Inflammatory macrophage treated with lipopolysaccharide for 4 hours (primary cell): Measurements from ENCODE around the gene TCEANC.

Experiments used
- DNase-seq: peaks from one replicate; pipeline ENCODE4 v3.0.0-alpha.2; 2020

The TCEANC gene

DNA sequence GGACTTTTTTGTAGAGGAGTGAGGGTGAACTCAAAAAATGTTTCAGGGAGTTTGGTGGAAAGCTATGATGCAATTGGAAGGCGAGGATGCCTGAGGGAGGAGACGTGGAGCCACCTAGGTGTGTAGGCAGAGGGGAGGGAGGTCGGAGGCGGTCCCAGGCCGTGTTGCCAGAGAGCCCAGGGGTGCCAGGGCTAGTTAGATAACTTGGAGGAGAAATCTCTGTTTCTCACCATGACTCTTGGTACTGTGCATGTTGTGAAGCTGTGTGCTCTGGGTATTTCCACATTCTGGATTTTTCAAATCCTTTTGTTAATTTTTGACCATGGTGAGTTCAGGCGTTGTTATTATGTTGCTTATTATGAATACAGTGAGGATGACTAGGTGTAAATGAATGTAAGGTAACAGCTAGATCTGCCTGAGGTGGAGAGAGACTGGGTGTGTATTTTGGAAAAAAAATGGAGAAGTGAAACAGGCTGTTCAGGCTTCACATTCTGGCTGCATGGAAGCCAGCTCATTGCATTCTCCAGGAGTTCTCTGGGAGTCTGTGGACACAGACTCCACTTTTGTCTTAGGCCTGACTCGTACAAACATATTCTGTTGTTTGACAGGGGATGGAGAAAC, 40.5 kb downstream of the TCEANC start:
- peak; percentile 23 for DNase-seq

DNA sequence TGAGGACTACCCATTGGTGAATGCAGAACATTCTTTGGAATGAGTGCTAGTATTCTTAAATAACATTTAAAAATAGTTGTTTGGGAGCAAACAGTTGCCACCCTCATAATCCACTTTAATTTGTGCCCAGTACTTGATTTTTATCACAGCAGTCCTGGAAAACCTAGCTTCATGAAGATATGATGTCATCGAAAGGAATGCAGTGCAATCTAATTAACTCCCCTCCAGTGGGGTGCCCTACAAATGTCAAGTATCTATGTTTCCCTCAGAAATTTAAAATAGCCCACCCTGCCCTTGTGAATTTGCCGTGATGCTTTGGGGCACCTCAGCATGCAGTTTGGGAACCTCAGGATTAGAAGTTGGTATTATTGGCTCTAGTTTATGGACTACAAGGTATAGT, 41.4 kb downstream of the TCEANC start:
- no peak for DNase-seq

DNA sequence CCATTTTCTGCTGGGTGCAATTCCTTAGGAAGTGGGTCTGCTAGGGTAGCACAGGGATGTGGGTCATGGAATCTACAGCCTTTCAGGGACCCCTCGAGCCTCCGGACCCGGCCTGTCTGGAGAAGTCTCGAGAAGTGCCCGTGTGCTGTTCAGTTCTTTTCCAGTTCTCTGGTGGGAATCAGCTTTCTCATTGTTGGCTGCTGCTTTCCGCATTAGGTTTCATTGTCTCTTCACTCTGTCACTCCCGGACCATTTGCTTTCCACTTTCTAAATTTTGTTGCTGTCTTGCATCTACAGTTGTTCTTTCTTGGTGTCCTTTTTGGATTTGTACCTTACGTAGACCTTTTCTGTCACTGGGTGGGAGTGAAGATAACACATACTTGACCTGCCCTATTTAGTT, 42.0 kb downstream of the TCEANC start:
- DNase-seq, result no peak

DNA sequence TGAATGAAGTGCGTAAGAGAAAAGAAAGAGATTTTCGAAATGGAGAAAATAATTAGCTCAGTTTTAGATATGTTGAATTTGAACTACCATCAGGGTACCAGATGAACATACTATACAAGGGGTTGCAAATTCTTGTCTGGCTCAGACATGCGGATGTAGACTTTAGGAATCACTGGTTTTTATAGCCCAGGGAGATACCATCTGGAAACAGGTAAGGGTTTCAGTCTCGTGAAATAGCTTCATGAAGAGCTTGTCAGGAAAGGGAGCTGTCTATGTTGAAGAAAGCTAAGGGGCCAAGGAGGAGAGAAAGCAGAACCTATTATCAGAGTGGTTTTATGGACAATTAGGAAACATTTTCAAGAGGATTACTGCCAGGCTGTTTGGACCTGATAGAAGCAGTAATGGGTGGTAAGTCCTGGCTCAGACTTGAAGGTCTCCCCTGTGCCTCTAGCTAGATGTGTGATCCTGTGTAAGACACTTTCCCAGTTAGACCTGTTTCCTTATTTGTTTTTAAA, 42.7 kb downstream of the TCEANC start:
- DNase-seq, result no peak

DNA sequence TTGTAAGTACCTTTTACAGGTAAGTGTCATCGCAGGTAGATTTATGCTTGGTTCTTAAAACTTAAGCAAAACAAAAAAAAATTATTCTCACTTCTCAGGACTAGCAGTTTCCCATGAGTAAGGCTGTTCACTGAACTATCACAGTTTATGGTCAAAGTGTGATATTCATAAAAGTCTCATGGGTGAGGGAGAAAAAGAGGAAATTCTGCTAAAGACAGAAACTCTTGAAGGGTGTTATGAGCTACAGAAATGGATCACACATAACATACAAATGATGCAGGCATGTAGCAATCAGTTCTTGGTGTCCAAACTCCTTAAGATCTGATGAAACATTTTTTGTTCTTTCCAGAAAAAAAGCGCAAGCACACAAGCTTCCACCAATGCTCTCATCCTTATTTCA, 44.5 kb downstream of the TCEANC start:
- DNase-seq, result peak; percentile 82

DNA sequence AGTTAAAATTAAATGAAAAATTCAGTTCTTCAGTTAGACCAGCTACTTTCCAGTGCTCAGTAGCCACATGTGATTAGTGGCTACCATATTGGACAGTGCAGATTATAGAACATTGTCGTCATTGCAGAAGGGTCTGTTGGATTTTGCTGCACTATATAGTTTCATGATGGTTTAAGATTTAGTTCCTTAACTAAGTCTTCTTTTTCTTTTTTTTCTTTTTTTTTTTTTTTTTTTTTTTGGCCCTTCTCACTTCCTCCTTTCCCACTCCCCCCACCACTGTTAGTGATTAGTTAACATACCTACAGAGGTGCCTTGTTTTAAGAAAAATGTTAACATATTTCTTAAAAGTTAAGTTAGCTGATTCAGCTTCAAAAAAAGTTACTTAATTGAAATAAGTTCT, 45.0 kb downstream of the TCEANC start:
- DNase-seq, result no peak

DNA sequence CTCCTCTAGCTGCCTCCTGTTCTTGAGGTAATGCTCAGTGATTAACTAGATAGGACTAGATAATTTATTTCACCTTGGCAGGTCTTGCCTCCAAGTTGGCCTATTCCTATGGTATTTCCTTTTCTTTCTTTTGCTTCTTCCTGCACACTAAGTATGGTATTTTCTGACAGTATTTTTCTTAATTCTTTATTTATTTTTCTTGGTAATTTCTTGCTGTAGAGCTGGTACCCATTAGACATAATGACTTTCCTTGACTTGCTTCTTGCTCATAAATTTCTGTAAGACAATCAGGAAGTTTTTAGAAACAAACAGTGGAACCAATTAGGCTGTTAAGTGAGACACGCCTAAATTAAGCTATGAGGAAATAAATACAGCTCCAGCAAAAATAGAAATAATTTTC, 45.5 kb downstream of the TCEANC start:
- no peak for DNase-seq

DNA sequence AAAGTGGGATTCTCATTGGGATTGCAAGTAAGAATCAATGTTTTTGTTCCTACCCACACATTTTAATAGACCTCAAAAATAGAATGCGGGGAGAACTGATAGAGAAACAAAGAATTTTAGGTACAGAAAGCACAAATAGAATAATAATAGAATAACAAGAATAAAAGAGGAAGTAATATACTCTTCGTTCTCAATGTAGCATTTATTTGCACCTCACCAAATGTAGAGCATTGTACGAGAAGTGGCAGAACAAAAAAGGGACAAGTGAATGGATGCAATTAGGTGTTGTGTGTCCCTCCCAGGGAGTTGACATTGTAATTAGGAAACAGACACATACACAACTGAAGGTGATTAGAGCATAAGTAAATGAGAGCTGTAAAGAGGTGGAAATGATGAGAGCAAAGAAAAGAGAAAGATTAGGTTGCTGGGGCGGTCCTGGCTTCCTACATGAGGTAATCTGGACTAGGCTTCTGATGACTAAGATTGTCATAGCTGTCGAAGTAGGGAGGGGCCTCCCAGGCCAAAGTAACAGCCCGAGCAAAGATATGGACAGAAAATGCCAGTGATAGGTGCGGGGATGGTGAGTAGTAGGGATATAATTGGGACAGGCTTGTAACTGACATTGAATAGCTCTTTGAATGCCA, 46.4 kb downstream of the TCEANC start:
- peak; percentile 54 for DNase-seq

DNA sequence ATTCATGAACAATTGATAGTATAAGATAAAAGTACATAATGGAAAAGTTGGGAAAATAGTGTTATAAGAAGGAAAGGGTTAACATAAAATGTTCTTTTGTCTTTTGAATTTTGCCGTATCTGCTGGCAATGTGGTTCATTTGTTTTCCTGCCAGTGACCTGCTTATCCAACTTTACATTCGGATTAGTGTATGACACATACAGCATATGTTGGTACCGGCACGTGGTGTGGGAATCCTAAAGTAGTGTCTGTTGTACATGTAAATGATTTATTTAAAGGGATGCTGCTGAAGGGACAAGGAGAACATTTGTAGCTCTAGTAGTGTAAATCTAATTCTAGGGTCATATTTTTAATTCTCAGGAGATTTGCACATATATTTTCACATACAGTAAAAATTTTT, 47.4 kb downstream of the TCEANC start:
- no peak for DNase-seq

DNA sequence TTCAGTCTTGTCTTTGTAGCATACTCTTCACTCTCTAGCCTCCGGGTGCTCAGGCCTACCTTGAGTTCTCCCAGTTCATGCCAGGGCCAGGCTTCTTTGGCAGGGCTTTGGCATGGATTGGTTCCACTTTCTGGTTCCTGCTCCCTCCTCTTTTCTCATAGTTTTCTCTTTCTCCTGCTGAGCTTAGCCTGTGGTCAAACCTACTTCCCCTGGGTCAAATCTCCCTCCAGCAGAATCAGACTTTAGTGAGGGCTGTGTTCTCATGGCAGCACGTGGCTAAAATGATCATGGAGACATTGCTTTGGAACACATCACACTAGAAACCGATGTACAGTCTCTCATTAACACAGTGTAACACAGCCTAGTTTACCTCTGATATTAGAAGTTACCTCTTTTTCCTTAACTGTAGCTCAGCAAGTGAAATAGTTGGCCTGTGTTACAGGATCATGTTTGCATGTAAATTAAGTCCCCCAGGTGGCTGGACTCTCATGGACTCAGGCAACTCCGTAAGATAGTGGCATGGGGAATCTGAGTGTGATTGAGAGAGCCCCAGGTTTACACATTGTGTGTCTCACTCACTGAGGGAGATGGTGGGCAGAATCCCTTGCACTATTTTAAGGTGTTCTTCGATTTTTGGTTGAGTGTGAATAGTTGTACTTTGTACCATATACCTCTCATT, 49.3 kb downstream of the TCEANC start:
- peak; percentile 50 for DNase-seq

DNA sequence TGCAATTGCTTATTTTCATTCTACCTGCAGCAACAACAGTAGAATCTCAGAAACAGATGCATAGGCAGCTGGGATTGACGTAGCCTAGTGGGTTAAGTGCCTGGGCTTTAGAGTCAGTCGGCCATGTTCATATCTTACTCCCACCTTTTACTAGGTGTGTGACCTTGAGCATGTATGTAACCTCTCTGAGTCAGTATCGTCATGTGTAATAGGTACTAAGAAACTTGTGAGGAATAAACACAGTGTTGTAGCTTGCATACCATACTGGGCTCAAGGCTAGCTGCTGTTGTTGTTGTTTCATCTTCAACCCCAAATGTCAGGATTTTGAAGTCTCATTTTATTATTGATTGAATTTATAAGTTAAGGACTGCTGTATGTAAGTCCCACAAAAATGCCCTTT, 50.2 kb downstream of the TCEANC start:
- no peak for DNase-seq

DNA sequence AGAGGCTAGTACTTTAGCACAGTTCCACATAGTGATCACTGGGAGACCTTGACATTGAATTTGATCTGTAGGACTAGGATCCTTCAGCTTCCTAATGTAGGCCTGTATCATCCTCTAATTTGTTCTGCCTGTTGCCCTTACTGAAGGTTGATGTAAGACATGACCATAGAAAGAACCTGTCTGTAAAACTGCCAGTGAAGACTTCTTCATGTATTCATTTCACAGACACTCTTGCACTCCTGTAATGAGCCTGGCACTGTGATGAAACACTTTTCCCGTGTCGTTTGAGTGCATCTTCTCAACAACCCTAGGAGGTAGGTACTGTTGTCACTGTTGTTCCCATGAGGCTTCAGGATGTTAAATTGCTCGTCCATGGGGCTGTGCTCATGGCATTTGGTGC, 50.6 kb downstream of the TCEANC start:
- DNase-seq, result no peak

DNA sequence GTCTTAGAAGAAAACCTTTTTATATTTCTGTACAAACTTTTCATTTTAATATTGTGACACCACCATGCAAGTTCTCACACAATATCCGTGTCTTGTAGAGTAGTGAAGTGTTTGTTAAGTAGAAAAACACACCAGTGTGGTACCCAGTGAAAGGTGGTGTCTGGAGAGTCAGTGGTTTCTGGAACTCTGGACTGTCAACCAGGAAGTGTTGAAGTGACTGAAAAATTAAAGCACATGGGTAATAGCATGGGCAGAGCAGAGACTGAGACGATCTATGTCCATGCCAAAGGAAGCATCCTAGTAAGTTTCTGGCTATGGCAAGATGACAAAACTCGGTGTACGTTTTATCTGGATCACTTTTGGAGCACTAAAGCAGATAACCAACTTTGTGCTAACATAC, 58.2 kb downstream of the TCEANC start:
- DNase-seq, result no peak
